ENCODE results near the gene CASP14. TPM values are rescaled to one million over a fixed set of nuclear protein-coding genes. Genes with fewer than 3 reads are reported as not detected.
"Not testable (repeated sequence)": the region's sequence is repeated elsewhere in the genome, so short reads cannot be mapped to it uniquely, and the experiment has no call there.

Gene CASP14
- polyA plus RNA-seq, 3 donors from 2014 or later, result not detected

DNA sequence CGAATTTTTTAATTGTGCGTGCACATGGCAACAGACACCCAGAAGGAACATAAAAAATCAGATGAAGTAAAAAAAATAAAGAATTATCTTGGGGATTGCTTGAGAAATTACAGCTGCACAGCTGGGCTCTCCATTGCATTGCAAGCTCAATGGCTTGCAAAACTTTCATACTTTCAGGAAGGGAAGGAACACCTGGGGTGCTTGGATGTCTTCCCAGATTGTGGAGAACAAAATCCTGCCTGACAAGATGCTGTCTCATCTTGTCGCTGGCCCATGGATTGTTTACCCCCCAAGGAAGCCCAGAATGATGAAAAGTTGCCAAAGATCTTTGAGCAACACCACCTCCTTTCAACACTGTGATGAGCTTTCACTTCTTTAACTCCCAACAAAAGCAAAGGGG is 11.0 kb upstream of the CASP14 start:
- Mint-ChIP-seq H3K4me3 (no peak overlapping the region), H3K36me3 (no peaks in the 10 kb centered on the region)

DNA sequence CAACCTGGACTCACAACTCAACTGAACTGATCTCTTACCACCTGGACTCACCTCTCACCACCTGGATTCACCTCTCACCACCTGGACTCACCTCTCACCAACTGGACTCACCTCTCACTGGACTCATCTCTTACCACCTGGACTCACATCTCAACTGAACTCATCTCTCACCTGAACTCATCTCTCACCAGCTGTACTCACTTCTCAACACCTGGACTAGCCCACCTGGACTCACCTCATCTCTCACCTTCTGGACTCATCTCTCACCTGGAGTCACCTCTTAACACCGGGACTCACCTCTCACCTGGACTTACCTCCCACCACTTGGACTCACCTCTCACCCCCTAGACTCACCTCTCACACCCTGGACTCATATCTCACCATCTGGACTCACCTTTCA is 7.3 kb upstream of the CASP14 start:
- Mint-ChIP-seq H3K27me3 (ENCODE audit: low read depth in 3 of 3) (peaks cover 2 to 8% (median 4%) of the 10 kb centered on the region in 3 donors), H3K36me3 (no peaks in the 10 kb centered on the region), H3K4me1 (no peaks in the 10 kb centered on the region), H3K9me3 (no peaks in the 10 kb centered on the region), H3K4me3 (no peak overlapping the region), H3K27ac (no peak overlapping the region)
- DNase-seq, result no peak

More for the DNA sequence above, 11.0 kb upstream of the CASP14 start:
- DNase-seq, result no peak
- peaks cover 2 to 9% (median 3%) of the 10 kb centered on the region in 3 donors for H3K27me3 Mint-ChIP-seq (ENCODE audit: low read depth in 3 of 3)
- H3K27ac Mint-ChIP-seq, result no peak overlapping the region
- H3K9me3 Mint-ChIP-seq, result no peaks in the 10 kb centered on the region
- no peaks in the 10 kb centered on the region for H3K4me1 Mint-ChIP-seq

DNA sequence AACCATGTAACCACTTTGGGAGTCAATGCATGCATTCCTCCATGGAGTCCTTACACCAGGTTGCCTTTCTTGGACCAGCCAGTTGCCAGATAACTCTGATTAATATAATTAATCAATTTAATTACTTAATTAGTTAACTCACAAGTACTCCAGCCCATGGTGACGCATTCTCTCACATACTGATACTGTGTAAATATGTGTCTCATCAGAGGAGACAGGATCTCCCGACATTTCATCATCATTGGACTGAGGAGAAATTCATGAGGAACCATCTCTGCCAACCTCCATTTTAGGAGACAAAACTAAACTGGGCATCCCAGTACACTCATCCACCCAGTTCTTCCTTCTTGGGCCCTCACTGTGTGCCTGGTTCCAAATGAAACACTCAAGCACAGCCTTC is 6.5 kb upstream of the CASP14 start:
- Mint-ChIP-seq H3K4me3 (no peak overlapping the region), H3K4me1 (no peaks in the 10 kb centered on the region), H3K36me3 (no peaks in the 10 kb centered on the region), H3K9me3 (no peaks in the 10 kb centered on the region), H3K27ac (no peak overlapping the region), H3K27me3 (ENCODE audit: low read depth in 3 of 3) (peaks cover 2 to 11% (median 4%) of the 10 kb centered on the region in 3 donors)
- no peak for DNase-seq

DNA sequence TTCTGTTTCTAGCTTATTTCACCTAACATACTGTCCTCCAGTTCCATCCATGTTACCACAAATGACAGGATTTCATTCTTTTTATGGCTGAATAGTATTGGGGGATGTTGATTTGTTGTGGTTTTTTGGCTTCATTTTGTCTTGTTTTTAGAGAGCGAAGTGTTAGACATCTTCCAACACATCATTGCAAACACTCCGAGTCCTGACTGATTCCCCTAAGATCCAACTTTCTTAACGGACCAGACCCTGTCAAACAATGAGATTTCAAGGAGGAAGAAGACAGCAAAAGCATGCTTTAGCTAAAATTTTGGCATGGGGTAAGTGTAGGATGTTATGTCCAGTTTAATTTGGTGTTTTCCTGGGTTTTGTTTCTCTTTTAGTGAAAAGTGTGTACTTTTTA is 3.8 kb upstream of the CASP14 start:
- Mint-ChIP-seq H3K27ac (no peak overlapping the region), H3K9me3 (no peaks in the 10 kb centered on the region), H3K36me3 (no peaks in the 10 kb centered on the region), H3K4me1 (no peaks in the 10 kb centered on the region), H3K27me3 (ENCODE audit: low read depth in 3 of 3) (peaks cover 3 to 13% (median 5%) of the 10 kb centered on the region in 3 donors), H3K4me3 (no peak overlapping the region)
- DNase-seq, result no peak

GRCh38 chr19:15047680-15048079 is 1.6 kb upstream of the CASP14 start:
- Mint-ChIP-seq H3K36me3 (no peaks in the 10 kb centered on the region), H3K9me3 (peaks cover 0 to 3% (median 0%) of the 10 kb centered on the region in 6 donors), H3K4me1 (no peaks in the 10 kb centered on the region), H3K4me3 (no peak overlapping the region), H3K27me3 (ENCODE audit: low read depth in 3 of 3) (peaks cover 3 to 20% (median 5%) of the 10 kb centered on the region in 3 donors), H3K27ac (no peak overlapping the region)
- DNase-seq, result no peak

GRCh38 chr19:15048128-15048527 is 1.2 kb upstream of the CASP14 start:
- DNase-seq, result no peak
- Mint-ChIP-seq H3K9me3 (peaks cover 0 to 3% (median 0%) of the 10 kb centered on the region in 6 donors), H3K27ac (no peak overlapping the region), H3K27me3 (ENCODE audit: low read depth in 3 of 3) (peaks cover 3 to 20% (median 5%) of the 10 kb centered on the region in 3 donors), H3K36me3 (no peaks in the 10 kb centered on the region), H3K4me1 (no peaks in the 10 kb centered on the region), H3K4me3 (no peak overlapping the region)

DNA sequence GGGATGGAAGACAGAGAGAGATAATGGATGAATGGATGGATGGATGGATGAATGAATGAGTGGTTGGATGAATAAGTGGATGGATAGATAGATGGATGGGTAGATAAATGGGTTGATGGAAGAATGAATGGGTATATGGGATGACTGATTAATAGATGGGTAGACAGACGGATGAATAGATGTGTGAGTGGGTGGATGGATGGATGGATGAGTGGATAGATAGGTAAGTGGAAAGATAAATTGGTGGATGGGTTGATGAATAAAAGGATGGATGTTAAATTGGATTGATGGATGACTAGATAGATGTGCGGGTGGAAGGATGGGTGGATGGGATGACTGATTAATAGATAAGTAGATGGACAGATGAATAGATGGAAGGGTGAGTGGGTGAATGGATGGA is 1.4 kb downstream of the CASP14 start:
- DNase-seq, result no peak
- Mint-ChIP-seq H3K27ac (no peak overlapping the region), H3K36me3 (no peaks in the 10 kb centered on the region)

GRCh38 chr19:15062036-15062435 is 12.8 kb downstream of the CASP14 start:
- no peak for DNase-seq
- H3K27ac Mint-ChIP-seq, result no peak overlapping the region
- H3K4me3 Mint-ChIP-seq, result no peak overlapping the region
- H3K36me3 Mint-ChIP-seq, result no peaks in the 10 kb centered on the region
- H3K9me3 Mint-ChIP-seq, result no peaks in the 10 kb centered on the region
- peaks cover under 1 to 23% (median 3%) of the 10 kb centered on the region in 3 donors for H3K27me3 Mint-ChIP-seq (ENCODE audit: low read depth in 3 of 3)
- no peaks in the 10 kb centered on the region for H3K4me1 Mint-ChIP-seq

More for the DNA sequence above, 1.4 kb downstream of the CASP14 start:
- Mint-ChIP-seq H3K4me1 (no peaks in the 10 kb centered on the region), H3K4me3 (no peak overlapping the region), H3K27me3 (ENCODE audit: low read depth in 3 of 3) (peaks cover 1 to 22% (median 9%) of the 10 kb centered on the region in 3 donors), H3K9me3 (peaks cover 0 to 3% (median 0%) of the 10 kb centered on the region in 6 donors)

DNA sequence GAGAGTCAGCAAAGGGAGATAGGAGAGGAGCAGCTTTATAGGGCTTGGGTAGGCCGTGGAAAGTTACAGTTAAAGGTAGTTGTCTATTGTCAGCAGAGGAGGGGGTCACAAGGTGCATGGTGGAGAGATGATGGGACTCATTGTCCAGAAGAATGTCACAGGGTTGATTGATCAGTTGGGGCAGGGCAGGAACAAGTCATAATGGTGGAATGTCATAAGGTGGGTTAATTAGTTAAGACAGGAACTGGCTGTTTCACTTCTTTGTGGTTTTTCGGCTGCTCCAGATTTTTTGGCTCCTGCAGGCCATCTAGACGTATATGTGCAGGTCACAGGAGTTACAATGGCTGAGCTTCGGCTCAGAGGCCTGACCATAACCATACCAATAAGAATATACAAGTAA is 21.1 kb downstream of the CASP14 start:
- DNase-seq; H3K27ac Mint-ChIP-seq; H3K4me1 Mint-ChIP-seq; H3K36me3 Mint-ChIP-seq; H3K27me3 Mint-ChIP-seq (ENCODE audit: low read depth in 3 of 3); H3K4me3 Mint-ChIP-seq; H3K9me3 Mint-ChIP-seq: not testable (repeated sequence)

DNA sequence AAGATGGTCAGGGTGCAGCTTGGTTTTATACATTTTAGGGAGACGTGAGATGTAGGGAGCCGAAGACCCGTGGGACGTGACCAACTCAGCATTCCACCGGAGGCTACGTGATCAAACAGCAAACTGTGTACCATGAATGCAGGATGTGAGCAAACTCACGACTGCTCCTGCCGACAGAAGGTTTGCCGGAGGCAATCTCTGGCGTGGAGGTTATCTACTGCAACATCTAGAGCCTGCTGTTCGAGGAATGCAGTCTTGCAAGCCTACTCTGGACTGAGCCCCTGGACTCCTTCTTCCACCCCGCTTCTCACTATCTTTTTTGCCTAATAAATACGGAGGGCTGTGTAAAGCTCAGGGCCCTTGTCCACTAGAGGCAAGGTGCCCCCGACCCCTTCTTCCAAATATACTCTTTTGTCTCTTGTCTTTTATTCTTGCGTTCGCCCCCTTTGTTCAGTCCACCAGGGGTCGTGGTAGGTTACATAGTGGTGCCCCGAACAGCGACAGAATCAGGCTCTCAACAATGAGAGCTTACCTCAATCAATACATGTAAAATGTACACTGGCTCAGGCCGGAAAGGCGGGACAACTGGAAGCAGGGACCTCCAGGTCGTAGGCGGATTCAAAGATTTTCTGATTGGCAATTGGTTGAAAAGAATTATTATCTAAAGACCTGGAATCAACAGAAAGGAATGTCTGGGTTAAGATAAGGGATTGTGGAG is 23.8 kb downstream of the CASP14 start:
- H3K27ac Mint-ChIP-seq, result no peak overlapping the region
- no peak for DNase-seq
- H3K4me1 Mint-ChIP-seq, result no peaks in the 10 kb centered on the region
- peaks cover 0 to 4% (median 1%) of the 10 kb centered on the region in 3 donors for H3K27me3 Mint-ChIP-seq (ENCODE audit: low read depth in 3 of 3)
- H3K4me3 Mint-ChIP-seq, result no peak overlapping the region
- no peaks in the 10 kb centered on the region for H3K36me3 Mint-ChIP-seq
- H3K9me3 Mint-ChIP-seq, result no peaks in the 10 kb centered on the region

DNA sequence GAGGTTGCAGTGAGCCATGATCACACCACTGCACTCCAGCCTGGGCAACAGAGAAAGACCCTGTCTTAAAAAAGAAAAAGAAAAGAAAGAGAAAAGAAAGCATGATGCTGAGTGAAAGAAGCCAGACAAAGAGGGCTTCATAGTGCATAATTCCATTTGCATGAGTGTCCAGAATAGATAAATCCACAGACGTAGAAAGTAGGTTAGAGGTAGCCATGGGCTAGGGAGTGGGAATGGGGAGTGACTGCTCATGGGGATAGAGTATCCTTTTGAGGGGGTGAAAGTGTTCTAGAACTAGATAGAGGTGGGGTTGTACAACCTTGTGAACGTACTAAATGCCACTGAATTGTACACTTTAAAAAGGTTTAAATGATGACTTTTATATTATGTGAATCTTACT is 25.1 kb downstream of the CASP14 start:
- no peaks in the 10 kb centered on the region for H3K36me3 Mint-ChIP-seq
- DNase-seq, result no peak

GRCh38 chr19:15075806-15076205 is 26.5 kb downstream of the CASP14 start:
- H3K27ac Mint-ChIP-seq, result no peak overlapping the region
- DNase-seq, result no peak
- H3K27me3 Mint-ChIP-seq (ENCODE audit: low read depth in 3 of 3), result peaks cover 2 to 9% (median 3%) of the 10 kb centered on the region in 3 donors
- H3K36me3 Mint-ChIP-seq, result no peaks in the 10 kb centered on the region
- no peaks in the 10 kb centered on the region for H3K9me3 Mint-ChIP-seq
- no peaks in the 10 kb centered on the region for H3K4me1 Mint-ChIP-seq
- no peak overlapping the region for H3K4me3 Mint-ChIP-seq

More for the DNA sequence above, 25.1 kb downstream of the CASP14 start:
- peaks cover 0 to 9% (median 3%) of the 10 kb centered on the region in 3 donors for H3K27me3 Mint-ChIP-seq (ENCODE audit: low read depth in 3 of 3)
- H3K27ac Mint-ChIP-seq, result no peak overlapping the region
- no peaks in the 10 kb centered on the region for H3K9me3 Mint-ChIP-seq
- no peak overlapping the region for H3K4me3 Mint-ChIP-seq
- no peaks in the 10 kb centered on the region for H3K4me1 Mint-ChIP-seq

- DNase-seq; H3K4me1 Mint-ChIP-seq; H3K27ac Mint-ChIP-seq; H3K4me3 Mint-ChIP-seq; H3K9me3 Mint-ChIP-seq; H3K27me3 Mint-ChIP-seq (ENCODE audit: low read depth in 3 of 3); H3K36me3 Mint-ChIP-seq: not testable (repeated sequence)
Measured at GRCh38 chr19:15080002-15080401, 30.7 kb downstream of the CASP14 start.

GRCh38 chr19:15081911-15082310 is 32.6 kb downstream of the CASP14 start, which contains the start of gene OR1I1:
OR1I1 (plus strand) TSS chr19:15082211; CDS start chr19:15087066, 4,855 bp downstream.
- DNase-seq, result no peak
- Mint-ChIP-seq H3K9me3 (no peaks in the 10 kb centered on the region), H3K4me3 (no peak within 1 kb of the TSS), H3K27me3 (ENCODE audit: low read depth in 3 of 3) (peaks cover 3 to 8% (median 5%) of the 10 kb centered on the region in 3 donors), H3K36me3 (no peaks in the 10 kb centered on the region), H3K4me1 (no peaks in the 10 kb centered on the region), H3K27ac (no peak within 1 kb of the TSS)

DNA sequence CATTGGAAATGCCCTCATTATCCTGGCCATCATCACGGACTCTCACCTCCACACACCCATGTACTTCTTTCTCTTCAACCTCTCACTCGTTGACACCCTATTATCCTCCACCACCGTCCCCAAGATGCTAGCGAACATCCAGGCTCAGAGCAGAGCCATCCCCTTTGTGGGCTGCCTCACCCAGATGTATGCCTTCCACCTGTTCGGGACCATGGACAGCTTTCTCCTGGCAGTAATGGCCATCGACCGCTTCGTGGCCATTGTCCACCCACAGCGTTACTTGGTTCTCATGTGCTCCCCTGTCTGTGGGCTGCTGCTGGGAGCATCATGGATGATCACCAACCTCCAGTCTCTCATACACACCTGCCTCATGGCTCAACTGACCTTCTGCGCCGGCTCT is 37.9 kb downstream of the CASP14 start:
- no peak for DNase-seq
- Mint-ChIP-seq H3K4me1 (peaks cover 2 to 3% of the 10 kb centered on the region in 2 donors), H3K4me3 (no peak overlapping the region), H3K27me3 (ENCODE audit: low read depth in 3 of 3) (peaks cover 2 to 12% (median 4%) of the 10 kb centered on the region in 3 donors), H3K9me3 (peaks cover 0 to 3% (median 0%) of the 10 kb centered on the region in 6 donors), H3K36me3 (no peaks in the 10 kb centered on the region), H3K27ac (no peak overlapping the region)

Measured in immature natural killer cell (primary cell).